OCI-LY7 (cell line): ENCODE measurements around the gene KIF3A. TPM values are rescaled to one million over a fixed set of nuclear protein-coding genes. Genes with fewer than 3 reads are reported as not detected.
A peak's percentile ranks its signal among the peaks of the same experiment; 100 is the strongest.

Experiments
- BruUV-seq: library from RNA; stranded (reverse); fragments of 400-500 nt; replicated peaks from 2 replicates; lab custom pipeline; 2021; lab: Mats Ljungman, UMichigan
- CTCF ChIA-PET: fragments of 300-600 bp; sonication (Branson Sonifier 250); formaldehyde crosslinking; loops from one replicate; lab custom pipeline; 2022; ENCODE audit warnings: antibody characterized with exemption; ENCODE audit not compliant: unreplicated experiment; lab: Charles Lee
- POLR2A ChIA-PET: fragments of 300-600 bp; sonication (Branson Sonifier 250); formaldehyde crosslinking; loops from one replicate; lab custom pipeline; 2022; ENCODE audit warnings: antibody characterized with exemption; lab: Charles Lee
- DNase-seq: peaks from one replicate; pipeline ENCODE4 v3.0.0-alpha.2; 2015; ENCODE audit warnings: low spot score
- H2AFZ ChIP-seq: fragments of 200-600 bp; sonication (generic), shearing (Covaris generic); 2 replicates; pipeline ENCODE4 v1.6.1; 2014; ENCODE audit warnings: mild to moderate bottlenecking, antibody characterized with exemption, low read length, moderate library complexity
- H3K27ac ChIP-seq: fragments of 200-600 bp; sonication (generic); 2 replicates; pipeline ENCODE4 v1.5.1; 2014; ENCODE audit warnings: mixed run types, low read depth, mild to moderate bottlenecking, moderate library complexity, low read length, inconsistent platforms; ENCODE audit not compliant: poor library complexity, severe bottlenecking
- H3K36me3 ChIP-seq: fragments of 200-600 bp; sonication (generic); 2 replicates; pipeline ENCODE4 v1.6.1; 2014; ENCODE audit warnings: mild to moderate bottlenecking, antibody characterized with exemption, low read length, moderate library complexity, mixed read lengths; ENCODE audit not compliant: insufficient read depth
- H3K4me1 ChIP-seq: fragments of 200-600 bp; sonication (generic); 2 replicates; pipeline ENCODE4 v1.5.1; 2014; ENCODE audit warnings: mild to moderate bottlenecking, low read length; ENCODE audit not compliant: insufficient read depth, poor library complexity, severe bottlenecking
- H3K4me2 ChIP-seq: fragments of 200-600 bp; sonication (generic); 2 replicates; pipeline ENCODE4 v1.6.1; 2014; ENCODE audit warnings: mild to moderate bottlenecking, low read length
- H3K4me3 ChIP-seq: fragments of 200-600 bp; sonication (generic); 2 replicates; pipeline ENCODE4 v1.5.1; 2014; ENCODE audit warnings: mild to moderate bottlenecking, low read depth, low read length; ENCODE audit not compliant: poor library complexity, severe bottlenecking
- H3K79me2 ChIP-seq: fragments of 200-600 bp; sonication (generic); 2 replicates; pipeline ENCODE4 v1.6.1; 2016; ENCODE audit warnings: low read depth, mild to moderate bottlenecking, low read length, moderate library complexity, mixed read lengths; ENCODE audit not compliant: insufficient read depth
- H3K9me2 ChIP-seq: fragments of 200-600 bp; sonication (generic); 2 replicates; pipeline ENCODE4 v1.6.1; 2016; ENCODE audit warnings: mild to moderate bottlenecking, low read length, mixed read lengths; ENCODE audit not compliant: insufficient read depth
- H3K9me3 ChIP-seq: fragments of 200-600 bp; sonication (generic); 2 replicates; pipeline ENCODE4 v1.6.1; 2014; ENCODE audit warnings: mild to moderate bottlenecking, mixed run types, low read length, mixed read lengths
- H4K20me1 ChIP-seq: fragments of 200-600 bp; sonication (generic); 2 replicates; pipeline ENCODE4 v1.6.1; 2014; ENCODE audit warnings: mild to moderate bottlenecking, antibody characterized with exemption, low read length, moderate library complexity, mixed read lengths; ENCODE audit not compliant: insufficient read depth
- CTCF ChIP-seq: fragments of 200-600 bp; sonication (generic); conservative IDR thresholded peaks from 2 replicates; pipeline ENCODE4 v1.5.1; 2014; ENCODE audit warnings: mild to moderate bottlenecking, antibody characterized with exemption, low read length, moderate library complexity, mixed read lengths
- EZH2phosphoT487 ChIP-seq: fragments of 200-600 bp; sonication (generic); IDR thresholded peaks from 2 replicates; pipeline ENCODE4 v1.6.1; 2018; ENCODE audit warnings: low read depth, borderline replicate concordance, mild to moderate bottlenecking, mixed run types, antibody characterized with exemption, low read length, moderate library complexity, mixed read lengths
- intact Hi-C: fragments of 100-400 bp; cut with micrococcal nuclease; formaldehyde crosslinking; loops from one replicate; pipeline ENCODE4 v1.10.0; 2022; ENCODE audit not compliant: unreplicated experiment
- total RNA-seq, 2 experiments: library from RNA; depleted of rRNA in 1 of 2; stranded (reverse); fragments of >200 nt in 1 of 2; shearing (Covaris generic) in 1 of 2; gene quantifications; 2 replicates each; pipeline ENCODE4 v1.2.3, GENCODE V29; 2014 to 2022

KIF3A gene
- total RNA-seq, 2 experiments from 2014 or later = 6.7 to 14.2 TPM

GRCh38 chr5:132778856-132779255 is 41.5 kb upstream of the KIF3A start:
- TF ChIP-seq EZH2phosphoT487 (no peak), CTCF (no peak)
- H2AFZ ChIP-seq = no peak overlapping the region
- ChIA-PET POLR2A (no interaction called here), CTCF (no interaction called here)
- peaks cover 7% of the 10 kb centered on the region for H3K4me1 ChIP-seq
- H4K20me1 ChIP-seq = no peaks in the 10 kb centered on the region
- intact Hi-C loops = no loop called here
- no peaks in the 10 kb centered on the region for H3K9me2 ChIP-seq
- no TSS peak for BruUV-seq
- no peak overlapping the region for H3K4me3 ChIP-seq
- H3K36me3 ChIP-seq = no peaks in the 10 kb centered on the region
- H3K27ac ChIP-seq = no peak overlapping the region
- H3K4me2 ChIP-seq = no peak overlapping the region
- DNase-seq = no peak
- no peaks in the 10 kb centered on the region for H3K79me2 ChIP-seq
- H3K9me3 ChIP-seq = no peaks in the 10 kb centered on the region

DNA sequence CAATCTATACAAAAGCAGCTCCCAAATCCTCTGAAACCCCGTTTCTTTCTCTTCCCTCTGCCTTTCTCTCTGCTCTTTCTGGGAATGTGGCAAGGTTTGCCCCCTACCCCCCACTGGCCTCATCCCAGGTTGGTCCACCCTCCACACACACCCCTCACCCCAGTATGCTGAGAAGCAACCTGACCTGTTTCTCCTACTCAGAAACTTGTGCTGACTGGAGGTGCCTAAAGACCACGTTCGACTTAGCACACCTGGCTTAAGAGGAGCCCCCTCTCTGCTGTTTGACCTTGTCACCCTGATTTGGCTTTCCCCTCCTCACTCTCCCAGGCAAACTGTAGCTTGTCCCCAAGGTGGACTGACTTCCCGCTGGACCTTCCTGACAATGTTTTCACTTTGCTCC is 40.8 kb upstream of the KIF3A start:
- no peak for DNase-seq
- no peak overlapping the region for H2AFZ ChIP-seq
- H3K27ac ChIP-seq = no peak overlapping the region
- no peaks in the 10 kb centered on the region for H3K79me2 ChIP-seq
- no peaks in the 10 kb centered on the region for H4K20me1 ChIP-seq
- no peaks in the 10 kb centered on the region for H3K36me3 ChIP-seq
- H3K4me2 ChIP-seq = no peak overlapping the region
- H3K9me2 ChIP-seq = no peaks in the 10 kb centered on the region
- H3K9me3 ChIP-seq = no peaks in the 10 kb centered on the region
- TF ChIP-seq EZH2phosphoT487 (no peak), CTCF (no peak)
- ChIA-PET CTCF (no interaction called here), POLR2A (no interaction called here)
- H3K4me3 ChIP-seq = no peak overlapping the region
- H3K4me1 ChIP-seq = peaks cover 7% of the 10 kb centered on the region
- intact Hi-C loops = no loop called here
- BruUV-seq = no TSS peak

GRCh38 chr5:132777209-132778069 is 40.1 kb upstream of the KIF3A start, which contains the start of gene SEPTIN8:
TSS of gene SEPTIN8 (minus strand) at chr5:132777239. CDS start at chr5:132777137, 102 bp downstream.
- no peak for TF ChIP-seq CTCF
- no peak for TF ChIP-seq EZH2phosphoT487
- ChIA-PET CTCF (no interaction called here), POLR2A (no interaction called here)
- intact Hi-C loops = no loop called here
- Histone ChIP-seq H3K79me2 (no peaks in the 10 kb centered on the region), H3K27ac (no peak within 1 kb of the TSS), H3K4me1 (peaks cover 7% of the 10 kb centered on the region), H3K36me3 (no peaks in the 10 kb centered on the region), H3K4me2 (peak within 1 kb of the TSS; percentile 68), H3K4me3 (peak within 1 kb of the TSS; percentile 70), H3K9me2 (no peaks in the 10 kb centered on the region), H4K20me1 (no peaks in the 10 kb centered on the region), H2AFZ (peak within 1 kb of the TSS; percentile 83), H3K9me3 (no peaks in the 10 kb centered on the region)
- BruUV-seq = no TSS peak
- DNase-seq = peak; percentile 31
